Retinal pigment epithelial cell (primary cell): ENCODE measurements around the gene IRGC.

Experiments used
- DNase-seq: peaks from one replicate; pipeline ENCODE4 v3.0.0-alpha.2; 2010; ENCODE audit warnings: low read depth
- H3K4me3 ChIP-seq: 2 replicates; pipeline ENCODE4 v1.5.1; 2011; ENCODE audit warnings: mild to moderate bottlenecking, low read length, control low read depth, moderate library complexity
- TF ChIP-seq, protein P1 (sequence below): conservative IDR thresholded peaks from 2 replicates; pipeline ENCODE4 v1.5.1; 2011; ENCODE audit warnings: low read depth, low read length, control low read depth, inconsistent platforms

IRGC gene, protein sequence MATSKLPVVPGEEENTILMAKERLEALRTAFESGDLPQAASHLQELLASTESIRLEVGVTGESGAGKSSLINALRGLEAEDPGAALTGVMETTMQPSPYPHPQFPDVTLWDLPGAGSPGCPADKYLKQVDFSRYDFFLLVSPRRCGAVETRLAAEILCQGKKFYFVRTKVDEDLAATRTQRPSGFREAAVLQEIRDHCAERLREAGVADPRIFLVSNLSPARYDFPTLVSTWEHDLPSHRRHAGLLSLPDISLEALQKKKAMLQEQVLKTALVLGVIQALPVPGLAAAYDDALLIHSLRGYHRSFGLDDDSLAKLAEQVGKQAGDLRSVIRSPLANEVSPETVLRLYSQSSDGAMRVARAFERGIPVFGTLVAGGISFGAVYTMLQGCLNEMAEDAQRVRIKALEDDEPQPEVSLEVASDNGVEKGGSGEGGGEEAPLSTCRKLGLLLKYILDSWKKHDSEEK

DNA sequence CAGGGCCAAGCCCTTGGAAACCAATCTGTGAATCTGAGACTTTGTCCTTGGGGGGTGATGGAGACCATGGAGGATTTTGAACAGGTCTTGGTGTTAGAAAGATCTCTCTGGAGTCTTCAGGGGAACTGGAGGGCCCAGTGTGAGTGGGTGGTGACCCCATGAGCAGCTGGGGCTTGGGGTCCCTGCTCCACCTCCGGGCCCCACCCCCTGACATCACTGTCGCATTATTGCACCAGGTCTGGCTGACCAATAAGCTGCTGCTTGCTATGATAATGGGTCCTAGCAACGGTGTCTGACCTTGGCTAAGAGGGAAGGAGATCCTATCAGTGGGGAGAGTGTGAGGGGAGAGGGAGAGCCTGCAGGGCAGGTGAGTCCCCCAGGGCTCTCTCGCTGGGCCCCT lies at the start of gene IRGC:
Gene IRGC (plus strand): TSS at position 301 of the 400 bp plus-strand sequence. CDS start 2,483 bp downstream, outside the sequence.
- TF ChIP-seq, protein P1, sequence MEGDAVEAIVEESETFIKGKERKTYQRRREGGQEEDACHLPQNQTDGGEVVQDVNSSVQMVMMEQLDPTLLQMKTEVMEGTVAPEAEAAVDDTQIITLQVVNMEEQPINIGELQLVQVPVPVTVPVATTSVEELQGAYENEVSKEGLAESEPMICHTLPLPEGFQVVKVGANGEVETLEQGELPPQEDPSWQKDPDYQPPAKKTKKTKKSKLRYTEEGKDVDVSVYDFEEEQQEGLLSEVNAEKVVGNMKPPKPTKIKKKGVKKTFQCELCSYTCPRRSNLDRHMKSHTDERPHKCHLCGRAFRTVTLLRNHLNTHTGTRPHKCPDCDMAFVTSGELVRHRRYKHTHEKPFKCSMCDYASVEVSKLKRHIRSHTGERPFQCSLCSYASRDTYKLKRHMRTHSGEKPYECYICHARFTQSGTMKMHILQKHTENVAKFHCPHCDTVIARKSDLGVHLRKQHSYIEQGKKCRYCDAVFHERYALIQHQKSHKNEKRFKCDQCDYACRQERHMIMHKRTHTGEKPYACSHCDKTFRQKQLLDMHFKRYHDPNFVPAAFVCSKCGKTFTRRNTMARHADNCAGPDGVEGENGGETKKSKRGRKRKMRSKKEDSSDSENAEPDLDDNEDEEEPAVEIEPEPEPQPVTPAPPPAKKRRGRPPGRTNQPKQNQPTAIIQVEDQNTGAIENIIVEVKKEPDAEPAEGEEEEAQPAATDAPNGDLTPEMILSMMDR = no peak
- DNase-seq = no peak
- H3K4me3 ChIP-seq = no peak within 1 kb of the TSS

DNA sequence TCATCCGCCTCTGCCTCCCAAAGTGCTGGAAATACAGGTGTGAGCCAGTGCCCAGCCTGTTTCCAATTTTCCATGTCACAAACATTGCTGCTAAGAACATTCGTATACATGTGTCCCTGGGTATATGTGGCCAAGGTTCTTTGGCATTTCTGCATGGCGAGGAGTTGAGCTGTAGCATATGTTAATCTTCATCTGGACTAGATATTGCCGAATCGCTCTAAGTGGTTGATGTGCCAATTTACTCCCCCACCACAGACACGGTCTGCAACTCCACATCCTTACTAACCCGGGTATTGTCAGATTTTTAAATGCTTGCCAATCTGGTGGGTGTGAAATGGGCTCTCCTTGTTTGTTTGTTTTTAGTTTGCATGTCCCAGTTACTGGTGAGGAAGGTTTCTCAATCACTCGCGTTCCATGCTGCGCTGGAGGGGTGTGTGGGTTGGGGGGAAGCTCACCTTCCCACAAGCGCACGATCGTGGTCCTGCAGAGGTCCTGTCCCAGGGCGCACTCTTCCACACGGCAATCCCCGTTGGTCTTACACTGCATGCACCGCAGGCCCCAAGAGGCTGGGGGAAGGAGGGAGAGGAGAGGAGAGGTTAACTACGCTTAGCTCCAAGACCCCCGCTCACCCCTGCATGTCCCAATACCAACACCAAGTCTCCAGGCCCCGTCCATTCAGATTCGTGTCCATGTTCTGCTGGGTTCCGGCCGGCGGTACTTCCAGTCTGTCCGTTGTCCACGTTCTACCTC lies 48.6 kb upstream of the IRGC start:
- TF ChIP-seq, protein P1 = no peak
- peak overlapping the region; percentile 66 for H3K4me3 ChIP-seq
- no peak for DNase-seq

DNA sequence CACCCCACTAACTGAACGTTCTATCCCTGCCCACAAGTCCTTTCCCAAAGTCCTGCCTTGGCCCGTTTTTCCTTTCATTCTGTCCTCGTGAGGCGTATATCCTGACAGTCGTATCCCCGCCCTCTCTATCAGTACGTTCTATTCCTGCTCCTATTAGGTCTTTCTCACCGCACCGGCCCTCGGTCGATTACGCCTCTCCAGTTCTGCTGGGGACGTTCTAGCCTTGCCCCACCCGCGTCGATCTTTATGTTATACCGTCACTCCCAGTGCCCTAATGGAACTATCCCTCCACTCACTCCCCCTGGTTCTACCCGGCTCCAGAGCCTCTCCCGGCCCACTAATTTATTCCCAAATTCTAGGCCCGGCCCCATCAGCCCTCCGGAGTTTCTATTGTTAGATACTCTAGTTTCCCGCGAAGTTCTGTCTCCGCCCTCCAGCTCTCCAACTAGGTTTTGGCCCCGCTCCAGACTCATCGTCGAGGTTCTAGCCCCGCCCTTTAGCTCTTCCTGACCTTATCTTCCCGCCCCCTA lies 47.9 kb upstream of the IRGC start:
- TF ChIP-seq, protein P1 = no peak
- peak overlapping the region; percentile 66 for H3K4me3 ChIP-seq
- no peak for DNase-seq

DNA sequence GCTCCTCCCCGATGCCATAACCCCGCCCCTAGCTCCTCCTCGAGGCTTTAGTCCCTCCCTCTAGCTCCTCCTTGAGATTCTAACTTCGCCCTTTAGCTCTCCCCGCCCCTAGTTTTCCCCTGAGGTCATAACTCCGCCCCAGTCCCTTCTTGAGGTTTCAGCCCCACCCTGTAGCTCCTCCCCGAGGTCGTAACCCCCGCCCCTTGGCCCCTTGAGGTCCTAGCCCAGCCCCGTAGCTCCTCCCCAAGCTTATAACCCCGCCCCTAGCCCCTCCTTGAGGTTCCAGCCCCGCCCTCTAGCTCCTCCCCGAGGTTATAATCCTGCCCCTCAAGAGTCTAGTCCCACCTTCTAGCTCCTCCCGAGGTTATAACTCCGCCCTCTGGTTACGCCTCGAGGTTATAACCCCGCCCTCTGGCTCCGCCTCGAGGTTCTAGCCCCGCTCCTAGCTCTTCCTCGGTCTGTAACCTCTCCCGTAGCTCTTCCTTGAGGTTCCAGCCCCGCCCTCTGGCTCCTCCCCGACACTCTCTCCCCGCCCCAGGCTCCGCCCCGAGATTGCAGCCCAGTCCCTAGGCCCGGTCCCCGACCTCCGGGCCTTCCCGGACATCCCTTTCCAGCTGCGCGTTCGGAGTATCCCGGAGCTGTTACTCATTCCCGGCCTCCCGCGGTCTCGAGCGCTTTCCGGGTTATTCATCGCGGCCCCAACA lies 47.3 kb upstream of the IRGC start:
- peak; percentile 96 for DNase-seq
- TF ChIP-seq, protein P1 = no peak

DNA sequence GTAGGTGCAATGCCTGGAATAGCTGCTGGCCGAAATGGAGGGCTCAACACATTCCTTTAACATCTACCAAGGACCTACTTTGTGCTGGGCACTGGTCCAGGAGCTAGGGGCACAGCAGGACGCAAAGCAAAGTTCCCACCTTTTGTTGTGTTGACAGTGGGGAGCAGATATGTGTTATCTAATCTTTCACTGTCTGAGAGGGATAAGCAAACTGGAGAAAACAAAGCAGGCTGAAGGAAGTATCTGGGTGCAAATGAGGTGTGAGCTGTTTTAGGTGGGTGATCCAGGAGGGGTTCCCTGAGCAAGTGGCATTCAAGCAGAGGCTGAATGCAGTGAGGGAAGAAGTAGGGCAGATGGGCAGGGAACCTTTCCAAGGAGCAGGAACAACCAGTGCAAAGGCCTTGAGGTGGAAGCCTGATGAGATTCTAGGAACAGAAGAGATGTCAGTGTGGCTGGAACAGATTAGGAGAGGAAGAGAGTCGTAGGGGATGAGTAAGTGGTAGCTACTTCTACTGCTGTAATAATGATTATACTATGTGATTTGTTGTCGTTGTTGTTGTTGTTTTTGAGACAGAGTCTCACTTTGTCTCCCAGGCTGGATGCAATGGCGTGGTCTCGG lies 43.7 kb upstream of the IRGC start:
- no peak overlapping the region for H3K4me3 ChIP-seq
- DNase-seq = no peak
- TF ChIP-seq, protein P1 = no peak

More for the DNA sequence above, 47.3 kb upstream of the IRGC start:
- peak overlapping the region; percentile 66 for H3K4me3 ChIP-seq

DNA sequence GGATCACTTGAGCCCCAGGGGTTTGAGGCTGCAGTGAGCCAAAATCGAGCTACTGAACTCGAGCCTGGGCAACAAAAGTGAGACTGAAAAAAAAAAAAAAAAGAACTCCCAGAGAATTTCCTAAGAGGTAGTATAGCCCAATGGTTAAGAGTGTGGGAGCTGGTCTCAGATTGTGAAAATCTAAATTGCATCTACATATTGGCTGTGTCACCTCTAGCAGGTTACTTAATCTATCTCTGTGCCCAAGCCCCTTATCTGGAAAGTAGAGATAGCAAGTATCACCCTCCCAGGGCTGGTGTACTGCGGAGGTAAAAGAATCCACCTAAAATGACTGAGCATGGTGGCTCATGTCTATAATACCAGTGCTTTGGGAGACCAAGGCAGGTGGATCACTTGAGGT lies 42.2 kb upstream of the IRGC start:
- TF ChIP-seq, protein P1 = no peak
- no peak overlapping the region for H3K4me3 ChIP-seq
- no peak for DNase-seq
